ENCODE measurements around the gene MTG2. TPM values are rescaled to one million over a fixed set of nuclear protein-coding genes. Genes with fewer than 3 reads are reported as not detected.

Gene MTG2
- total RNA-seq, 6 experiments from 2014 or later, result 27.0 to 45.6 (median 31.8) TPM

GRCh38 chr20:62198931-62199330 is 16.1 kb downstream of the MTG2 start:
- H3K4me3 ChIP-seq, result no peak overlapping the region
- no peak overlapping the region for H3K27ac ChIP-seq
- H3K9me3 ChIP-seq, result no peaks in the 10 kb centered on the region
- TF ChIP-seq POLR2A (IDR thresholded peaks at IDR 0.05), result no peak
- TF ChIP-seq, protein P1, sequence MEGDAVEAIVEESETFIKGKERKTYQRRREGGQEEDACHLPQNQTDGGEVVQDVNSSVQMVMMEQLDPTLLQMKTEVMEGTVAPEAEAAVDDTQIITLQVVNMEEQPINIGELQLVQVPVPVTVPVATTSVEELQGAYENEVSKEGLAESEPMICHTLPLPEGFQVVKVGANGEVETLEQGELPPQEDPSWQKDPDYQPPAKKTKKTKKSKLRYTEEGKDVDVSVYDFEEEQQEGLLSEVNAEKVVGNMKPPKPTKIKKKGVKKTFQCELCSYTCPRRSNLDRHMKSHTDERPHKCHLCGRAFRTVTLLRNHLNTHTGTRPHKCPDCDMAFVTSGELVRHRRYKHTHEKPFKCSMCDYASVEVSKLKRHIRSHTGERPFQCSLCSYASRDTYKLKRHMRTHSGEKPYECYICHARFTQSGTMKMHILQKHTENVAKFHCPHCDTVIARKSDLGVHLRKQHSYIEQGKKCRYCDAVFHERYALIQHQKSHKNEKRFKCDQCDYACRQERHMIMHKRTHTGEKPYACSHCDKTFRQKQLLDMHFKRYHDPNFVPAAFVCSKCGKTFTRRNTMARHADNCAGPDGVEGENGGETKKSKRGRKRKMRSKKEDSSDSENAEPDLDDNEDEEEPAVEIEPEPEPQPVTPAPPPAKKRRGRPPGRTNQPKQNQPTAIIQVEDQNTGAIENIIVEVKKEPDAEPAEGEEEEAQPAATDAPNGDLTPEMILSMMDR (IDR thresholded peaks at IDR 0.05), result no peak
- H3K4me1 ChIP-seq, result no peaks in the 10 kb centered on the region
- ATAC-seq, result no peak
- H3K27me3 ChIP-seq, result no peaks in the 10 kb centered on the region
- H3K36me3 ChIP-seq, result peaks cover 0 to 65% (median 21%) of the 10 kb centered on the region in 4 donors
- 100% methylated on average over 4 of the region's 18 CpGs for WGBS (ENCODE audit: insufficient coverage, low coverage, low lambda C conversion rate, missing lambda C conversion rate)
- intact Hi-C loops (cut with DNase I), result no loop called here
- DNase-seq, result peak in 2 of 3 donors; percentile 13 to 43

DNA sequence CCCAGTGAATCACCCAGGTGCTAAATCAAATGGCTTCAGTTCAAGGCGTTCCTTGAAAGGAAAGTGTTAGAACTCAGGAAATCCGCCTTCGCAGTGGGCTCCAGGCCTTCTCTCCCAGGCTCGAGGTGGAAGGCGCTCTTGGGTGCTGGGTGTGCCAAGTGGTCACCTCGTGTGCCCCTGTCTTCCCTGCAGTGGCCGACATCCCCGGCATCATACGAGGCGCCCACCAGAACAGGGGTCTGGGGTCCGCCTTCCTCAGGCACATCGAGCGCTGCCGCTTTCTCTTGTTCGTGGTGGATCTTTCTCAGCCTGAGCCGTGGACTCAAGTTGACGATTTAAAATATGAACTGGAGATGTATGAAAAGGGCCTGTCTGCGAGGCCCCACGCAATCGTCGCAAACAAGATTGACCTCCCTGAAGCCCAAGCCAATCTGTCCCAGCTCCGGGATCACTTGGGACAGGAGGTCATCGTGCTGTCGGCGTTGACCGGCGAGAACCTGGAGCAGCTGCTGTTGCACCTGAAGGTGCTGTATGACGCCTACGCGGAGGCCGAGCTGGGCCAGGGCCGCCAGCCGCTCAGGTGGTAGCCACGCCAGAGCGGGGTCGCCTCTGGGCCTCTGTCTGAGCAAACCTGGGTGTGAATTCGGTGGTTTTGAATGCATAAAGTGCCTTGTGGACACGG is 17.8 kb downstream of the MTG2 start:
- H3K36me3 ChIP-seq, result peaks cover 0 to 65% (median 21%) of the 10 kb centered on the region in 4 donors
- no peaks in the 10 kb centered on the region for H3K27me3 ChIP-seq
- H3K4me3 ChIP-seq, result no peak overlapping the region
- WGBS (ENCODE audit: insufficient coverage, low coverage, low lambda C conversion rate, missing lambda C conversion rate), result 92% methylated on average over 13 of the region's 38 CpGs
- TF ChIP-seq, protein P1 (IDR thresholded peaks at IDR 0.05), result no peak
- TF ChIP-seq POLR2A (IDR thresholded peaks at IDR 0.05), result no peak
- no peaks in the 10 kb centered on the region for H3K4me1 ChIP-seq
- DNase-seq (peak in 1 of 3 donors; percentile 49), ATAC-seq (no peak)
- no peaks in the 10 kb centered on the region for H3K9me3 ChIP-seq
- no peak overlapping the region for H3K27ac ChIP-seq
- intact Hi-C loops (cut with DNase I), result no loop called here

GRCh38 chr20:62201173-62202082 is 18.6 kb downstream of the MTG2 start:
- 89% methylated on average over 9 of the region's 38 CpGs for WGBS (ENCODE audit: insufficient coverage, low coverage, low lambda C conversion rate, missing lambda C conversion rate)
- Histone ChIP-seq H3K36me3 (peaks cover 0 to 58% (median 21%) of the 10 kb centered on the region in 4 donors), H3K27me3 (no peaks in the 10 kb centered on the region), H3K27ac (no peak overlapping the region), H3K9me3 (no peaks in the 10 kb centered on the region), H3K4me3 (no peak overlapping the region), H3K4me1 (no peaks in the 10 kb centered on the region)
- TF ChIP-seq POLR2A (IDR thresholded peaks at IDR 0.05), result no peak
- TF ChIP-seq, protein P1 (IDR thresholded peaks at IDR 0.05), result no peak
- DNase-seq (peak in 1 of 3 donors; percentile 48), ATAC-seq (peak in 1 of 4 donors; percentile 7)
- intact Hi-C loops (cut with DNase I), result no loop called here

DNA sequence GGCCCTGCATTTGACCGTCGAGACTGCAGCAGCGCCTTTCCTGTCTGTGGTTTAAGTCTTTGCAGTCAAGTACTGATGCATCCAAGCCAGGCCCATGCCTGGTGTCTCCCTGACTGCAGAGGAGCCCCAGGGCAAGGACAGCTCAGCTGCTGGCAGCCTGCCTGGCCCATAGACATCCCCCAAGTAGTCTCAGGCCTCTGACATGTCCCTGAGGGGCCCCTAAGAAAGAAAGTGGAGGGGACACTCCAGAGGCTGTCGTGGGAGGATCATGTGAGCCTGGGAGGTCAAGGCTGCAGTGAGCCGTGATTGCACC is 19.2 kb downstream of the MTG2 start:
- H3K27me3 ChIP-seq, result no peaks in the 10 kb centered on the region
- H3K27ac ChIP-seq, result no peak overlapping the region
- TF ChIP-seq, protein P1 (IDR thresholded peaks at IDR 0.05), result no peak
- TF ChIP-seq POLR2A (IDR thresholded peaks at IDR 0.05), result no peak
- peak in 1 of 3 donors; percentile 11 for DNase-seq
- peaks cover 0 to 52% (median 21%) of the 10 kb centered on the region in 4 donors for H3K36me3 ChIP-seq
- intact Hi-C loops (cut with DNase I), result no loop called here
- no peaks in the 10 kb centered on the region for H3K4me1 ChIP-seq
- WGBS (ENCODE audit: insufficient coverage, low coverage, low lambda C conversion rate, missing lambda C conversion rate), result 60% methylated on average over 3 of the region's 5 CpGs
- no peak overlapping the region for H3K4me3 ChIP-seq
- H3K9me3 ChIP-seq, result no peaks in the 10 kb centered on the region
- ATAC-seq, result no peak
